HCT116 (cell line): Measurements from ENCODE around the gene ERC2. TPM values are rescaled to one million over a fixed set of nuclear protein-coding genes. Genes with fewer than 3 reads are reported as not detected.

Experiments used
- ATAC-seq: fragments of 200-7000 bp; cut with Tn5 transposase; 2 replicates; pipeline ENCODE4 v1.9.1; 2020; ENCODE audit warnings: mild to moderate bottlenecking, moderate library complexity
- BruUV-seq: library from RNA; stranded (reverse); fragments of 400-500 nt; replicated peaks from 2 replicates; lab custom pipeline; 2021; lab: Mats Ljungman, UMichigan
- CTCF ChIA-PET: fragments of 300-600 bp; sonication (Branson Sonifier 250); formaldehyde crosslinking; loops from one replicate; lab custom pipeline; 2021; ENCODE audit warnings: antibody characterized with exemption; lab: Charles Lee
- POLR2A ChIA-PET: fragments of 300-600, 350-600 bp; sonication (Branson Sonifier 250); formaldehyde crosslinking; loops from one replicate; lab custom pipeline; 2021; ENCODE audit warnings: antibody characterized with exemption; lab: Charles Lee
- RAD21 ChIA-PET, 2 experiments: fragments of 300-600 bp; sonication (Branson Sonifier 250); formaldehyde crosslinking; loops; one replicate each; lab custom pipeline; 2023; ENCODE audit warnings: low total read pairs in 2 of 2; ENCODE audit not compliant: uncharacterized antibody in 2 of 2, unreplicated experiment in 2 of 2, low non-redundant PET in 1 of 2; lab: Charles Lee
- DNase-seq: peaks from one replicate; pipeline ENCODE4 v3.0.0-alpha.2; 2010; ENCODE audit warnings: low read depth, low spot score
- H2AFZ ChIP-seq: fragments of 200-600 bp; shearing (Covaris generic), sonication (generic); 2 replicates; pipeline ENCODE4 v1.6.1; 2017; ENCODE audit warnings: low read depth, mixed run types, mixed read lengths, antibody characterized with exemption, low read length; ENCODE audit not compliant: poor library complexity, severe bottlenecking
- H3K27ac ChIP-seq: 2 replicates; pipeline ENCODE4 v1.5.1; 2012; ENCODE audit warnings: low read depth, low read length
- H3K27me3 ChIP-seq: fragments of 200-600 bp; sonication (generic); 2 replicates; pipeline ENCODE4 v1.6.1; 2016; ENCODE audit warnings: mixed run types, low read length, mixed read lengths; ENCODE audit not compliant: insufficient read depth
- H3K36me3 ChIP-seq, 2 experiments: fragments of 200-500 bp in 1 of 2; fragments of 200-600 bp in 1 of 2; sonication (Bioruptor generic) in 1 of 2; sonication (generic) in 1 of 2; 2 replicates each; pipeline versions ENCODE4 v1.5.1 to v1.6.1; 2014 to 2016; ENCODE audit warnings: low read length in 2 of 2, inconsistent platforms in 1 of 2, mixed read lengths in 1 of 2, mixed run types in 1 of 2; ENCODE audit not compliant: insufficient read depth in 2 of 2, control insufficient read depth in 1 of 2
- H3K4me1 ChIP-seq, 2 experiments: fragments of 200-600 bp in 1 of 2; sonication (generic) in 1 of 2; 2 replicates each; pipeline versions ENCODE4 v1.5.1 to v1.6.1; 2012 to 2017; ENCODE audit warnings: low read length in 2 of 2, inconsistent platforms in 1 of 2, mild to moderate bottlenecking in 1 of 2, mixed read lengths in 1 of 2, mixed run types in 1 of 2, moderate library complexity in 1 of 2; ENCODE audit not compliant: insufficient read depth in 2 of 2, control insufficient read depth in 1 of 2
- H3K4me2 ChIP-seq: fragments of 200-600 bp; sonication (generic); 2 replicates; pipeline ENCODE4 v1.6.1; 2017; ENCODE audit warnings: mixed run types, low read length, mixed read lengths
- H3K4me3 ChIP-seq, 2 experiments: fragments of 200-600 bp in 1 of 2; sonication (generic) in 1 of 2; replicated peaks in 1 of 2; 2 replicates each; pipeline ENCODE4 v1.5.1; 2011 to 2016; ENCODE audit warnings: low read length in 2 of 2, control low read depth in 1 of 2, low read depth in 1 of 2, mild to moderate bottlenecking in 1 of 2, mixed read lengths in 1 of 2, mixed run types in 1 of 2
- H3K79me2 ChIP-seq: fragments of 200-600 bp; sonication (generic); 2 replicates; pipeline ENCODE4 v1.6.1; 2017; ENCODE audit warnings: mild to moderate bottlenecking, mixed run types, low read length, moderate library complexity, mixed read lengths; ENCODE audit not compliant: insufficient read depth
- H3K9ac ChIP-seq: fragments of 200-600 bp; sonication (generic); 2 replicates; pipeline ENCODE4 v1.6.1; 2016; ENCODE audit warnings: low read length, mixed read lengths
- H3K9me2 ChIP-seq: fragments of 200-600 bp; sonication (generic), shearing (Covaris generic); 2 replicates; pipeline ENCODE4 v1.6.1; 2017; ENCODE audit warnings: mixed run types, mild to moderate bottlenecking, moderate library complexity; ENCODE audit not compliant: insufficient read depth
- H3K9me3 ChIP-seq, 2 experiments: fragments of 200-500 bp in 1 of 2; fragments of 200-600 bp in 1 of 2; sonication (Bioruptor generic) in 1 of 2; sonication (generic) in 1 of 2; 2 replicates each; pipeline ENCODE4 v1.6.1; 2014 to 2017; ENCODE audit warnings: low read length in 2 of 2, mixed read lengths in 2 of 2, inconsistent platforms in 1 of 2, low read depth in 1 of 2, mild to moderate bottlenecking in 1 of 2, mixed run types in 1 of 2, moderate library complexity in 1 of 2; ENCODE audit not compliant: control insufficient read depth in 1 of 2, insufficient read depth in 1 of 2
- H4K20me1 ChIP-seq: fragments of 200-600 bp; sonication (generic), shearing (Covaris generic); 2 replicates; pipeline ENCODE4 v1.6.1; 2017; ENCODE audit warnings: mixed run types, mild to moderate bottlenecking, moderate library complexity; ENCODE audit not compliant: insufficient read depth
- CTCF ChIP-seq, 3 experiments: fragments of 200-600 bp in 1 of 3; sonication (generic) in 1 of 3; IDR thresholded peaks in 2 of 3; conservative IDR thresholded peaks in 1 of 3; 2 replicates each; pipeline ENCODE4 v1.5.1; 2012 to 2017; ENCODE audit warnings: low read depth in 2 of 3, low read length in 2 of 3, antibody characterized with exemption in 1 of 3, borderline replicate concordance in 1 of 3, control low read depth in 1 of 3, mild to moderate bottlenecking in 1 of 3, mixed read lengths in 1 of 3, mixed run types in 1 of 3, moderate library complexity in 1 of 3; ENCODE audit not compliant: insufficient read depth in 1 of 3
- EGR1 ChIP-seq: IDR thresholded peaks from 2 replicates; pipeline ENCODE4 v1.6.1; 2012; ENCODE audit warnings: low read depth
- ELF1 ChIP-seq: IDR thresholded peaks from 2 replicates; pipeline ENCODE4 v1.6.1; 2012; ENCODE audit warnings: low read depth, borderline replicate concordance
- EZH2 ChIP-seq: fragments of 200-600 bp; sonication (generic); IDR thresholded peaks from 2 replicates; pipeline ENCODE4 v1.6.1; 2017; ENCODE audit warnings: antibody characterized with exemption, mixed run types
- EZH2phosphoT487 ChIP-seq: fragments of 200-600 bp; IDR thresholded peaks from 2 replicates; pipeline ENCODE4 v1.6.1; 2018; ENCODE audit warnings: antibody characterized with exemption, borderline replicate concordance
- JUND ChIP-seq: IDR thresholded peaks from 2 replicates; pipeline ENCODE4 v1.6.1; 2012
- POLR2A ChIP-seq: IDR thresholded peaks from 2 replicates; pipeline ENCODE4 v1.7.0; 2011; ENCODE audit warnings: borderline replicate concordance; ENCODE audit not compliant: insufficient read depth, insufficient read length; ENCODE audit errors: extremely low read depth
- REST ChIP-seq: IDR thresholded peaks from 2 replicates; pipeline ENCODE4 v1.6.1; 2012; ENCODE audit warnings: low read depth
- TCF7L2 ChIP-seq: IDR thresholded peaks from 2 replicates; pipeline ENCODE4 v1.7.0; 2011; ENCODE audit warnings: borderline replicate concordance, inconsistent platforms; ENCODE audit not compliant: insufficient read depth, insufficient read length; ENCODE audit errors: extremely low read depth
- YY1 ChIP-seq: IDR thresholded peaks from 2 replicates; pipeline ENCODE4 v1.6.1; 2011; ENCODE audit warnings: low read length, low read depth, moderate library complexity, mild to moderate bottlenecking; ENCODE audit not compliant: insufficient replicate concordance; ENCODE audit errors: extremely low read depth
- ZBTB33 ChIP-seq: IDR thresholded peaks from 2 replicates; pipeline ENCODE4 v1.6.1; 2011; ENCODE audit warnings: mild to moderate bottlenecking, low read length, moderate library complexity; ENCODE audit not compliant: insufficient replicate concordance; ENCODE audit errors: extremely low read depth
- intact Hi-C: fragments of 100-400 bp; cut with micrococcal nuclease; formaldehyde crosslinking; loops from 2 replicates; pipeline ENCODE4 v1.10.0; 2022
- total RNA-seq: library from RNA; stranded (reverse); gene quantifications from one replicate; pipeline ENCODE4 v1.2.1, GENCODE V29; 2021; ENCODE audit not compliant: unreplicated experiment

Gene ERC2
- total RNA-seq, 1 experiment from 2014 or later: not detected

- Histone ChIP-seq H3K9me2 (no peaks in the 10 kb centered on the region), H3K4me2 (no peak overlapping the region), H3K9me3 (no peaks in the 10 kb centered on the region; a peak in 2 of 4 replicates), H3K9ac (no peak overlapping the region), H3K36me3 (no peaks in the 10 kb centered on the region), H3K79me2 (no peaks in the 10 kb centered on the region), H4K20me1 (no peaks in the 10 kb centered on the region), H3K27me3 (no peaks in the 10 kb centered on the region), H2AFZ (no peak overlapping the region), H3K27ac (no peak overlapping the region), H3K4me3 (no peak overlapping the region), H3K4me1 (no peaks in the 10 kb centered on the region)
- no peak for DNase-seq
- ChIA-PET CTCF (no interaction called here), RAD21 (no interaction called here), POLR2A (no interaction called here)
- intact Hi-C loops: no loop called here
- no TSS peak for BruUV-seq
- TF ChIP-seq REST (no peak), YY1 (no peak), EZH2 (no peak), POLR2A (no peak), ZBTB33 (no peak), CTCF (IDR thresholded peaks at IDR 0.05 in 2 of 3, conservative IDR thresholded peaks at IDR 0.05 in 1 of 3; ENCODE audit: borderline replicate concordance in 1 of 3, insufficient read depth in 1 of 3, low read depth in 2 of 3, low read length in 2 of 3) (no peak), TCF7L2 (no peak), EGR1 (no peak), EZH2phosphoT487 (no peak), JUND (no peak), ELF1 (no peak)
- ATAC-seq: no peak
These were observed 971.0 kb downstream of the ERC2 start for GRCh38 chr3:55497250-55497649.
